Measurements from ENCODE around the gene AMFR. TPM values are rescaled to one million over a fixed set of nuclear protein-coding genes. Genes with fewer than 3 reads are reported as not detected.

AMFR gene
- total and polyA plus RNA-seq, 2 of the 8 experiments (the other 6 are each of a cell fraction or from before 2014, with no cell fraction given), result 18.6 to 21.7 TPM

- H3K18ac ChIP-seq (ENCODE audit: extremely low read depth, low read length), result no peak overlapping the region
- FAIRE-seq, result no peak
Observed at GRCh38 chr16:56344518-56345405, 80.6 kb downstream of the AMFR start.

More at GRCh38 chr16:56344518-56345405, 80.6 kb downstream of the AMFR start:
- H3K4me3 ChIP-seq (ENCODE audit: extremely low read depth in 1 of 4, insufficient read depth in 2 of 4, low read depth in 3 of 4, low read length in 4 of 4), result no peak overlapping the region
- H3K4me1 ChIP-seq (replicated peaks in 1 of 4; ENCODE audit: control insufficient read depth in 3 of 4, insufficient read depth in 4 of 4, low read length in 3 of 4), result no peaks in the 10 kb centered on the region
- H3K36me3 ChIP-seq (ENCODE audit: control insufficient read depth in 2 of 4, insufficient read depth in 4 of 4, low read length in 3 of 4), result 0 out of 8 replicates have a peak, but pooled peaks cover 0 to 2% (median 0%) of the 10 kb centered on the region in 4 experiments
- H4K91ac ChIP-seq (replicated peaks; ENCODE audit: insufficient read length, low read length), result no peak overlapping the region
- POLR2A ChIA-PET (ENCODE audit: partially characterized antibody), result interaction anchor here (0.5 kb wide), 1 partner anchor 317 kb away, joined by 3 read pairs; no protein-coding TSS in a partner anchor
- no peak overlapping the region for H3K23ac ChIP-seq (ENCODE audit: insufficient read length)
- no peak overlapping the region for H3K4me2 ChIP-seq (ENCODE audit: insufficient read depth in 1 of 2, low read depth in 2 of 2, low read length in 2 of 2)
- H2BK5ac ChIP-seq (ENCODE audit: low read depth, low read length), result no peak overlapping the region; the same call in 1 of the 2 replicates
- CTCF ChIA-PET (ENCODE audit: partially characterized antibody), result interaction anchor here (1.4 kb wide), 1 partner anchor 11 kb away, joined by 9 read pairs; no protein-coding TSS in a partner anchor
- H4K20me1 ChIP-seq (replicated peaks in 1 of 2; ENCODE audit: control insufficient read depth in 1 of 2, insufficient read depth in 2 of 2, low read length in 2 of 2), result no peaks in the 10 kb centered on the region
- H2BK15ac ChIP-seq (ENCODE audit: low read length), result no peak overlapping the region
- H3K27ac ChIP-seq (ENCODE audit: low read depth, low read length), result no peak overlapping the region
- TF ChIP-seq SRF (IDR thresholded peaks at IDR 0.05; ENCODE audit: low read depth, low read length) (no peak), PHF8 (conservative IDR thresholded peaks at IDR 0.05; ENCODE audit: low read depth, low read length) (no peak), EGR1 (IDR thresholded peaks at IDR 0.05; ENCODE audit: borderline replicate concordance, low read depth, low read length) (no peak), MAFK (IDR thresholded peaks at IDR 0.05; ENCODE audit: low read depth, low read length) (no peak), MAX (IDR thresholded peaks at IDR 0.05) (no peak), BACH1 (IDR thresholded peaks at IDR 0.05; ENCODE audit: low read length) (no peak), RXRA (IDR thresholded peaks at IDR 0.05; ENCODE audit: insufficient read depth, low read depth, low read length) (no peak), BRCA1 (IDR thresholded peaks at IDR 0.05; ENCODE audit: low read depth, low read length) (no peak), KDM4A (IDR thresholded peaks at IDR 0.05; ENCODE audit: low read depth, low read length, severe bottlenecking) (no peak), YY1 (IDR thresholded peaks at IDR 0.05; ENCODE audit: low read depth, low read length) (no peak)
- H3K56ac ChIP-seq (replicated peaks; ENCODE audit: insufficient read length, low read depth, low read length), result no peak overlapping the region
- H3K27me3 ChIP-seq (replicated peaks in 1 of 4; ENCODE audit: control insufficient read depth in 3 of 4, extremely low read depth in 1 of 4, insufficient read depth in 3 of 4, low read length in 3 of 4), result no peaks in the 10 kb centered on the region
- no peaks in the 10 kb centered on the region for H3K79me1 ChIP-seq (ENCODE audit: low read depth, low read length)
- no peaks in the 10 kb centered on the region for H3K23me2 ChIP-seq (ENCODE audit: low read depth, low read length)
- no peak for DNase-seq (ENCODE audit: low read depth in 1 of 2, low spot score in 2 of 2)
- no peaks in the 10 kb centered on the region for H3K79me2 ChIP-seq (ENCODE audit: control insufficient read depth in 1 of 2, insufficient read depth in 2 of 2, low read length in 2 of 2)
- H3K4ac ChIP-seq (replicated peaks; ENCODE audit: insufficient read length, low read depth, low read length), result no peak overlapping the region
- H2BK120ac ChIP-seq (replicated peaks; ENCODE audit: low read depth, low read length), result no peak overlapping the region
- H2AK5ac ChIP-seq (ENCODE audit: low read depth, low read length), result no peak overlapping the region
- H3K14ac ChIP-seq (ENCODE audit: insufficient read length), result no peak overlapping the region
- no peak overlapping the region for H2BK20ac ChIP-seq (ENCODE audit: low read length)
- no peak overlapping the region for H4K8ac ChIP-seq (ENCODE audit: extremely low read depth, insufficient read depth, low read length)
- H3K9ac ChIP-seq (replicated peaks in 1 of 4; ENCODE audit: extremely low read depth in 1 of 4, low read depth in 3 of 4, low read length in 3 of 4), result no peak overlapping the region
- 81% methylated on average over 17 of the region's 18 CpGs; no CpG with 5 or more reads in 1 of the 2 experiments for WGBS, 2 experiments (ENCODE audit: extremely low coverage in 1 of 2, insufficient coverage in 1 of 2, insufficient read length in 1 of 2, insufficient replicate concordance in 2 of 2, low coverage in 1 of 2, low lambda C conversion rate in 2 of 2, missing lambda C conversion rate in 1 of 2)
- H2BK12ac ChIP-seq (ENCODE audit: low read depth, low read length), result no peak overlapping the region
- no peak overlapping the region for H2AFZ ChIP-seq (ENCODE audit: low read length)
- no peak overlapping the region for H4K5ac ChIP-seq (ENCODE audit: insufficient read length, low read depth, low read length)
- no peaks in the 10 kb centered on the region for H3K9me3 ChIP-seq (ENCODE audit: insufficient read depth in 2 of 2, low read depth in 1 of 2, low read length in 1 of 2)
